ENCODE measurements around the gene GASK1A.

Gene GASK1A

DNA sequence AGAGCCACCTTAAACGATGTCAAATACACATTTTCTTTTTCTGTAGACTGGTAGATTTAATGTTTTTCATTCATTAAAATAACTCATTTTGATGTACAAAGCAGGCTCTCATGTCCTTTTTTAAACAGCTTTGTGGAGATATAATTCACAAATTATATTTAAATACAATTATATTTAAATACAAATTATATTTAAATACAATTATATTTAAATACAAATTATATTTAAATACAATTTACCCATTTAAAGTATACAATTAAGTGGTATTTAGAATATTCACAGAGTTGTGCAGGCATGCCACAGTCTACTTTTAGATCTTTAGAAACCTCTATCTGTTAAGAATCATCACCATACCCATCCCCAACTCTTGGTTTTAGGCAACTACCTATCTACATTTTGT, 36.4 kb upstream of the GASK1A start:
- no peak overlapping the region for H3K4me3 ChIP-seq (replicated peaks; ENCODE audit: low read depth, low read length)
- no peak for DNase-seq (ENCODE audit: low read depth)
- TF ChIP-seq, protein P1, sequence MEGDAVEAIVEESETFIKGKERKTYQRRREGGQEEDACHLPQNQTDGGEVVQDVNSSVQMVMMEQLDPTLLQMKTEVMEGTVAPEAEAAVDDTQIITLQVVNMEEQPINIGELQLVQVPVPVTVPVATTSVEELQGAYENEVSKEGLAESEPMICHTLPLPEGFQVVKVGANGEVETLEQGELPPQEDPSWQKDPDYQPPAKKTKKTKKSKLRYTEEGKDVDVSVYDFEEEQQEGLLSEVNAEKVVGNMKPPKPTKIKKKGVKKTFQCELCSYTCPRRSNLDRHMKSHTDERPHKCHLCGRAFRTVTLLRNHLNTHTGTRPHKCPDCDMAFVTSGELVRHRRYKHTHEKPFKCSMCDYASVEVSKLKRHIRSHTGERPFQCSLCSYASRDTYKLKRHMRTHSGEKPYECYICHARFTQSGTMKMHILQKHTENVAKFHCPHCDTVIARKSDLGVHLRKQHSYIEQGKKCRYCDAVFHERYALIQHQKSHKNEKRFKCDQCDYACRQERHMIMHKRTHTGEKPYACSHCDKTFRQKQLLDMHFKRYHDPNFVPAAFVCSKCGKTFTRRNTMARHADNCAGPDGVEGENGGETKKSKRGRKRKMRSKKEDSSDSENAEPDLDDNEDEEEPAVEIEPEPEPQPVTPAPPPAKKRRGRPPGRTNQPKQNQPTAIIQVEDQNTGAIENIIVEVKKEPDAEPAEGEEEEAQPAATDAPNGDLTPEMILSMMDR (IDR thresholded peaks at IDR 0.05; ENCODE audit: low read length, missing control alignments), result no peak

DNA sequence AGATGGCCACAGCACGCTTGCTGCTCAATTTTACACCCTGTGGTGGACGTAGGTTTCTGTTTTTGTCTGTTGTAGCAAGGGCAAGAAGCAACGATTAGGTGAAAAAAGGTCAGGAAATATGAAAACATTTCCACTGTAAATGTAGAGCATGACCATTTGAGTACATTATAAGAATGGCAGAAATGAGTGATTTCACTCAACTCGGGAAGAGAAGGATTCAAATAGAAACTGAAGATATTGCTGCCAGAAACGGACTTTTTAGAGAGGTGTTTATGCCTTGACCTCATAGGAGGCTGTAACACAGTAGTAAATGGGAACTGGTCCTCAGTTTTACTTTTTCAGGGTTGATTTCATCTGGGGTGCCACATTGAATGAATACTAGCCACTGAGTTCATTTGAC, 33.1 kb upstream of the GASK1A start:
- TF ChIP-seq, protein P1 (IDR thresholded peaks at IDR 0.05; ENCODE audit: low read length, missing control alignments), result no peak
- no peak overlapping the region for H3K4me3 ChIP-seq (replicated peaks; ENCODE audit: low read depth, low read length)
- no peak for DNase-seq (ENCODE audit: low read depth)

DNA sequence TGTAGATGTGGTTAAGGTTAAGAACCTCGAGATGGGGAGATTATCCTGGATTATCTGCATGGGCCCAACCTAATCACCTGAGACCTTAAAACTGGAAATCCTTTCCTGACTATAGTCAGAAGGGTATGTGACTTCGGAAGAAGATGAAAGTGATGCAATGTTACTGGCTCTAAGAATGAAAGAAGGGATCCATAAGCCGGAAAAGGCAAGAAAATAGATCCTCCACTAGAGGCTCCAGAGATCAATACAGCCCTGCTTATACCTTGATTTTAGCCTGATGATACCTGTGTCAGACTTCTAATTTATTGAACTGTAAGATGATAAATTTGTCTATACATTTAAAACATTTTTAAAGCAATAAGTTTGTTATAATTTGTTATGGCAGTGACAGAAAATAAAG, 21.5 kb upstream of the GASK1A start:
- no peak overlapping the region for H3K4me3 ChIP-seq (replicated peaks; ENCODE audit: low read depth, low read length)
- no peak for DNase-seq (ENCODE audit: low read depth)
- TF ChIP-seq, protein P1 (IDR thresholded peaks at IDR 0.05; ENCODE audit: low read length, missing control alignments), result peak; percentile 3

DNA sequence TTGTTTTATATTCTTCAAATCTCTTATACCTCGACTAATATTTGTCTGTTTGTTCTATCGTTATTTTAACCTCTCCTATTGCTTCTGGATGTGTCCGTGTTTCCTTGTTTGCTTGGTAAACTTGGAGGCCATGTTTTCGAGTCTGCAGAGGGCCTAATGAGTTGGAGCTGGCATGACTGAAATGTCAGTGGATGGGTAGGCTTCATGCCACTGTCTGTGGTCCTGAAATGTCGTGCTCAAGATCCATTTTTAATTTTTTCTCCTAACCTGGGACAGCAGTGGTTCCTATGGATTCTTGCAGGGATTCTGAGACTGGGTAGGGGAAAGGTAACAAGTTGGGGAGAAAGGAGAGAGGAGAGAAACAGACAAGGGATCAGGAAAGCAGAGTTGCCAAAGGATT, 18.8 kb upstream of the GASK1A start:
- DNase-seq (ENCODE audit: low read depth), result peak; percentile 37
- no peak overlapping the region for H3K4me3 ChIP-seq (replicated peaks; ENCODE audit: low read depth, low read length)
- TF ChIP-seq, protein P1 (IDR thresholded peaks at IDR 0.05; ENCODE audit: low read length, missing control alignments), result no peak

DNA sequence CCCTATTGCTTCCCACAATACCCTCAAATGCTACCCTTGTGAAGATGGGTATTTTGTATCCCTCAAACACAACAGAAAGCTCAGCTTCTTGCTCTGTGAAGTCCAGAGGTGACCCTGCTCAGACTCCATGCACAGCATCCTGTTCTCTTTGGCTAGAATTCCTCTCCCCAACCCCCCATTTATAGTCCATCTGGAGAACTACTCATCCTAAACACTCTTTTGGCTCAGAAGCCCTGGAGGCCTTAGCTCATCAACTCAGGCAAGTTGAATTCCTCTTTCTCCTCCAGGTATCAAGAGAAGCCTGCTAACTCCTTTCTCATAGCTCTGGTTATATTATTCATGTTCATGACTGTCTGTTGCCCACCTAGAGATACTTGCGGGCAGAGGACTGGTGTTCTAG, 18.3 kb upstream of the GASK1A start:
- H3K4me3 ChIP-seq (replicated peaks; ENCODE audit: low read depth, low read length), result no peak overlapping the region
- TF ChIP-seq, protein P1 (IDR thresholded peaks at IDR 0.05; ENCODE audit: low read length, missing control alignments), result no peak
- DNase-seq (ENCODE audit: low read depth), result no peak

DNA sequence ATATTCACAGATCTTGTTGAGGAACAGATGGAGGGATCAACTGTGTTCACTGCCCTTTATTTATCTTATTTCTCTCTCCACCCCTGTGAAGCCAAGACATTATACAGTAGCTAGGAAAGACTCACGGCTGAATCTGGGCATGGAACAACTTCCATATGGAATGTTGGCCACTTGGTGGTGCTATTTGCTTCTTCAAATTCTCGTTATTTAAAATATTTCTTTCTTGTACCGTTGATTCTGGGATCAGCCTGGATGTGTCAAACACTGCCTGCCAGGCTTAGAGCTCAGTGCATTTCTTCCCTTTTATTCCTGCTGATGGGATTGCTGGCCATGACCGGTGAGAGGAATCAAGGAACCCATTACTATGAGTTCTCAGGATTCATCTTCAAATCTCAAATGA, 17.5 kb upstream of the GASK1A start:
- TF ChIP-seq, protein P1 (IDR thresholded peaks at IDR 0.05; ENCODE audit: low read length, missing control alignments), result peak; percentile 68

DNA sequence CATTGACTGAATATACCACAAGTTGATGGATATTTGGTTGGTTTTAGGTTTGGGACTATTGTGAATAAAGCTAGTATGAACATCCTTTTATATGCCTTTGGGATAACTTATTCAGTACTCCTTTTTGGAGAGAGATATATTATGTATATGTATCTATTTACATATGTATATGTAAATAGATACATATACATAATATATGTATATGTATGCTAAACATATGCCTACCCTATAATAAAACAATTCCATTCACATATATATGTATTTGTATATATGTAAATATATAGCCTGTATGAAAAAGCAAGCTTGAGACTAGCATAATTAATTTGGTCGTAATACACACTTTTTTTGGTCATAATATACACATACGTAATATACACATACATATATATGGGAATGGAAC, 15.8 kb upstream of the GASK1A start:
- DNase-seq (ENCODE audit: low read depth), result no peak
- no peak overlapping the region for H3K4me3 ChIP-seq (replicated peaks; ENCODE audit: low read depth, low read length)
- TF ChIP-seq, protein P1 (IDR thresholded peaks at IDR 0.05; ENCODE audit: low read length, missing control alignments), result no peak

More for the DNA sequence above, 17.5 kb upstream of the GASK1A start:
- no peak overlapping the region for H3K4me3 ChIP-seq (replicated peaks; ENCODE audit: low read depth, low read length)
- DNase-seq (ENCODE audit: low read depth), result peak; percentile 77
